ENCODE measurements around the gene SAA4.
"Not testable (repeated sequence)": the region's sequence is repeated elsewhere in the genome, so short reads cannot be mapped to it uniquely, and the experiment has no call there.

The SAA4 gene

GRCh38 chr11:18246379-18247190 lies 10.0 kb upstream of the SAA4 start:
- DNase-seq, result not testable (repeated sequence)

GRCh38 chr11:18245396-18245795 lies 8.8 kb upstream of the SAA4 start:
- no peak for DNase-seq

- DNase-seq, result no peak
Measured at GRCh38 chr11:18243783-18244362, 7.3 kb upstream of the SAA4 start.

GRCh38 chr11:18239655-18240054 lies 3.1 kb upstream of the SAA4 start:
- no peak for DNase-seq

- no peak for DNase-seq
Measured at GRCh38 chr11:18235394-18236334, 938 bp downstream of the SAA4 start.

GRCh38 chr11:18233912-18234311 lies 2.7 kb downstream of the SAA4 start:
- no peak for DNase-seq

- no peak for DNase-seq
Measured at GRCh38 chr11:18230859-18231258, 5.7 kb downstream of the SAA4 start.

GRCh38 chr11:18229501-18229900 lies 7.1 kb downstream of the SAA4 start:
- DNase-seq, result no peak

GRCh38 chr11:18225913-18226312 lies 10.7 kb downstream of the SAA4 start:
- DNase-seq, result no peak

GRCh38 chr11:18223591-18224387 lies 12.8 kb downstream of the SAA4 start:
- DNase-seq, result no peak

GRCh38 chr11:18222814-18223421 lies 13.7 kb downstream of the SAA4 start:
- DNase-seq, result no peak

GRCh38 chr11:18221274-18221876 lies 15.2 kb downstream of the SAA4 start:
- DNase-seq, result no peak

- DNase-seq, result no peak
Measured at GRCh38 chr11:18209058-18209457, 27.5 kb downstream of the SAA4 start.

- no peak for DNase-seq
Measured at GRCh38 chr11:18204771-18205170, 31.8 kb downstream of the SAA4 start.

GRCh38 chr11:18204220-18204619 lies 32.4 kb downstream of the SAA4 start:
- DNase-seq, result no peak

- DNase-seq, result no peak
Measured at GRCh38 chr11:18203723-18204122, 32.9 kb downstream of the SAA4 start.

- not testable (repeated sequence) for DNase-seq
Measured at GRCh38 chr11:18197738-18198137, 38.9 kb downstream of the SAA4 start.

- DNase-seq, result no peak
Measured at GRCh38 chr11:18196532-18196931, 40.1 kb downstream of the SAA4 start.

GRCh38 chr11:18193010-18193409 lies 43.6 kb downstream of the SAA4 start:
- DNase-seq, result no peak

GRCh38 chr11:18191376-18191775 lies 45.2 kb downstream of the SAA4 start:
- DNase-seq, result no peak

- not testable (repeated sequence) for DNase-seq
Measured at GRCh38 chr11:18189476-18190245, 46.9 kb downstream of the SAA4 start.

All from GOT3 (cell line).